ENCODE data around the gene BARHL2.

Gene BARHL2

DNA sequence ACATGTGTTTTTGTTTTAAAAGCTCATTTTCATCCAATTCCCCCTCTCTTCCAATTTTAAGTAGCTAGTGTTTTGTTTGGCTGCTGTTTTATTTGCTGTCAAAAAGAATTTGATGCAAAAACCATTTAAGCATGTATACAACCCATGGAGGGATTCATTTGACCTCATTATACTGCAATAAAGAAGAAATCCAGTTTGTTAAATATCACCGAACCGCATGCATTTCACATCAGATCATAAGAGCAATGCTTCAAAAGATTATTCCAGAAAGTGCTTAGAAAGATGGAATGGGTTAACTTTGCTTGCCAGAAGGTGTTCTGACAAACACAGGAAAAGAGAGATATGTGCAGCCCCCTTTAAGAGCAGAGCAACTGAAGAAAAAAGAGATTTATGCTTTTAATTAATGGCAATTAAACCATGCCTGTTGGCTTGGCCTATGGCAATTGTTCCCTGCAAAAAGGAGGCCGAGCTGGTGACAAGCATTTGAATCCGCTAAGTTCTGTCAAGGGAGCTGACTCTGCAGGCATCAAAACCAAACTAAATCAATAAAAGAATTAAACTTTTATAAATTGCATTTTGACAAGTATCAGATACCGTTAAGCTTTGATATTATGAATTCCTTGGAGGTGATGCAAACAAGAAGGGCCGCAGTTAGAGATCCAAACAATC, 14.4 kb upstream of the BARHL2 start:
- H3K36me3 ChIP-seq (ENCODE audit: control insufficient read depth, insufficient read depth, low read length) = no peaks in the 10 kb centered on the region
- no peak overlapping the region for H3K9ac ChIP-seq (ENCODE audit: low read length)
- no peak overlapping the region for H3K4me3 ChIP-seq (ENCODE audit: low read depth, low read length)
- H3K9me3 ChIP-seq (ENCODE audit: control insufficient read depth, insufficient read depth, low read depth, low read length) = no peaks in the 10 kb centered on the region
- H3K27ac ChIP-seq (ENCODE audit: low read depth, low read length) = no peak overlapping the region
- H3K4me1 ChIP-seq (ENCODE audit: control insufficient read depth, insufficient read depth, low read length) = peaks cover 32% of the 10 kb centered on the region
- H3K27me3 ChIP-seq (ENCODE audit: control insufficient read depth, insufficient read depth, low read length) = peaks cover 78% of the 10 kb centered on the region

DNA sequence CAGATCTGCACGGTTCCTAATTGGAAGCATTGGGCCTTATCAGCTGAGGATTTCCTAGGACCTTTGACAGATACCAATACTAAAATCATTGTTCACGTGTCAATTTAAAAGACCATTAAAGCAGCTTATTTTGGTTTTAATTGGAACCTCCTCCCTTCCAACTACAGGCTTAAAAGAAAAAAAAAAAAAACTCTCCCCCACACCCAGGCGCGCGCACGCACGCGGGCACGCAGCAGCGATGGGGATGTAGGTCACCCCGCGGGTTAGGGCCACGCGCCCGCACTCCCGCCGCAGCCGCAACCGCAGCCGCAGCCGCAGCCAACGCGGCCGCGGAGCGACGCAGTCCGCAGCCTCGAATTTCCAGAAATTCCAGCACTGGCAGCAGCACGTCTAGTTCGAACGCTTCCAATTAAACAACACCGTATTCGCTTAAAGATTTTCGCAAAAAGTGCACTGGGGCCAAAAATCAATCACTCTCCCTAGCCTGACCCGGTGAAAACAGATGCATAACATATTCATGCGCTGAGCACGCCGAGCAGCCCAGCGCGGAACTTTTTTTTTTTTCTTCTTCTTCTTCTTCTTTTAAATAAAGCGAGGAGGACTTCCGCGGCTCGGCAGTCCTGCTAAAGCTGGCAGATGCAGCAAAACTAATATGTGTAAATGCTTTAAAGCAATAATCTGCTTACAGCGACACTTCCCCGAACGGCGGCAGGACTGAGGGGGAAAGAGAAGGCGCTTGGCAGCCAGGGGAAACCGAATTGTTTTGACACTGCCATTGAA, 13.3 kb upstream of the BARHL2 start:
- Histone ChIP-seq H3K4me3 (ENCODE audit: low read depth, low read length) (peak overlapping the region; percentile 66), H3K27me3 (ENCODE audit: control insufficient read depth, insufficient read depth, low read length) (peaks cover 88% of the 10 kb centered on the region), H3K36me3 (ENCODE audit: control insufficient read depth, insufficient read depth, low read length) (no peaks in the 10 kb centered on the region), H3K9ac (ENCODE audit: low read length) (peak overlapping the region; percentile 45), H3K4me1 (ENCODE audit: control insufficient read depth, insufficient read depth, low read length) (peaks cover 42% of the 10 kb centered on the region), H3K27ac (ENCODE audit: low read depth, low read length) (no peak overlapping the region), H3K9me3 (ENCODE audit: control insufficient read depth, insufficient read depth, low read depth, low read length) (no peaks in the 10 kb centered on the region)

DNA sequence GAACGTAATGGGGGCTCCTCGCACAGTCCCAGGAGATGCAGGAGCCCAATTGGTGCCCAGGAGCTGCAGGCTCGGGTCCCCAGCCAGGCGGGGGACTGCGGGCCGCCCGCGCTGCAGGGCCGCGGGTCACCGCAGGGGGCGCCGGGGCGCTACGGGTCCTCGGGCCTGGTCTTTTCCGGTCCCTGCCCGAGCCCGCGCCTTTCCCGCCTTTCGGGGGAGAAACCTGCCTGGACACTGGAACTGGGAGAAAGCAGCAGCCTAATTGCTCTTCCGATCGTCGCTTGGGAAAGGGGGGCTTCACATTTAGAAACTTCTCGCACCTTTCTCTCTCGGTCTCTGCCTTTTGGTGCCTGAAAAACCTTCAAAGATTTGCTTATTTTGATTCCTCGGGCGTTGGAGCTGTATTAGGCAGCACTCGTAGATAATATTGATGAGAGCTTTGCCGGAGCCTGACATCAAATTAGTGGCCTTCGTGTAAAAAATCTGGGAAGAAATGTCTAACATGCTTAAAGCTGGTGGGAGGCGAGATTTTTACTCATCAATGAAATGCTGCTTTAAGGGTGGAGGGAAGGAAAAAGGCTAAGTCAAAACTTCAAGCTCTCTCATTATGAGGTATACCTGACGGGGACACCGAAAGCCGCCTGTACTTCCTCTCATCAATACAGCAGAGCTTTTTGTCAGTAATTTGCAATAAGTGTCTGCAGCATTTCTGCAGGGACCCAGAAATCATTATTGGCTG, 12.6 kb upstream of the BARHL2 start:
- Histone ChIP-seq H3K4me3 (ENCODE audit: low read depth, low read length) (peak overlapping the region; percentile 66), H3K9me3 (ENCODE audit: control insufficient read depth, insufficient read depth, low read depth, low read length) (no peaks in the 10 kb centered on the region), H3K27ac (ENCODE audit: low read depth, low read length) (no peak overlapping the region), H3K27me3 (ENCODE audit: control insufficient read depth, insufficient read depth, low read length) (peaks cover 96% of the 10 kb centered on the region), H3K36me3 (ENCODE audit: control insufficient read depth, insufficient read depth, low read length) (no peaks in the 10 kb centered on the region), H3K9ac (ENCODE audit: low read length) (peak overlapping the region; percentile 55), H3K4me1 (ENCODE audit: control insufficient read depth, insufficient read depth, low read length) (peaks cover 45% of the 10 kb centered on the region)

DNA sequence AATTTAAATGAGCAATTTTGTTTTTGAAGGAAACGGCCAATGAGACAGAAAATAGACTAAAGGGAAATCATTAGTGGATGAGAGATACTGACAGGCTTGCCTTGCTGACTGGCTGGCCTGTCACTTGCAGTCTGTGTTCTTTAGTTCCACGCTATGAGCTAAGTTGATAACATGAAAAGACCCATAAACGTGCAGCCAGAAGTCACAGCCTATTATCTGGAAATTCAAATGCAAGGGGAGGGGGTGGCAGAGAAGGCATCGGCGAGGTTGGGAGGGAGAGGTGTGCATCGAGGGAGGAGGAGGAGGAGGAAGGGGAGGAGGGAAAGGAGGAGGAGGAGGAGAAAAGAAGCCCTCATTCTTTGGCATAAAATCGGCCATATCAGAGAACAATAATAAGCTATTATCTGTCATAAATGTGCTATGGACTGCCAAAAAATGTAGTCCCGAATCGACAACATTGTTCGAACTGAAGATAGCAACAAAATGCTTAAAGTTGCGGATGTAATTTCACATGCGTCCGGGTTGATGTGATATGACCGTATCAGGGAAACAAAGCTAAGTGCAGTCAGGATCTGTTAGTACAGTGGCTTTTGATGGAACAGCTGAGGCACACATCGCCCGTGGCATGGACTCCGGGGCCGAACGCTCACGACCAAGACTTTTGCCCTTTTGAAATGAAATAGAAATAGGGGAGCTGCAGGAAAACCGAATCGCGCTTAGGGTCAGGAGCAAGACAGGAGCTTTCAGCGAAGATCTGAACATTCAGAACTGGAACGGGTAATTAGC, 11.6 kb upstream of the BARHL2 start:
- peaks cover 100% of the 10 kb centered on the region for H3K27me3 ChIP-seq (ENCODE audit: control insufficient read depth, insufficient read depth, low read length)
- no peak overlapping the region for H3K9ac ChIP-seq (ENCODE audit: low read length)
- no peaks in the 10 kb centered on the region for H3K9me3 ChIP-seq (ENCODE audit: control insufficient read depth, insufficient read depth, low read depth, low read length)
- H3K4me3 ChIP-seq (ENCODE audit: low read depth, low read length) = peak overlapping the region; percentile 66
- H3K4me1 ChIP-seq (ENCODE audit: control insufficient read depth, insufficient read depth, low read length) = peaks cover 51% of the 10 kb centered on the region
- H3K36me3 ChIP-seq (ENCODE audit: control insufficient read depth, insufficient read depth, low read length) = no peaks in the 10 kb centered on the region
- H3K27ac ChIP-seq (ENCODE audit: low read depth, low read length) = no peak overlapping the region

DNA sequence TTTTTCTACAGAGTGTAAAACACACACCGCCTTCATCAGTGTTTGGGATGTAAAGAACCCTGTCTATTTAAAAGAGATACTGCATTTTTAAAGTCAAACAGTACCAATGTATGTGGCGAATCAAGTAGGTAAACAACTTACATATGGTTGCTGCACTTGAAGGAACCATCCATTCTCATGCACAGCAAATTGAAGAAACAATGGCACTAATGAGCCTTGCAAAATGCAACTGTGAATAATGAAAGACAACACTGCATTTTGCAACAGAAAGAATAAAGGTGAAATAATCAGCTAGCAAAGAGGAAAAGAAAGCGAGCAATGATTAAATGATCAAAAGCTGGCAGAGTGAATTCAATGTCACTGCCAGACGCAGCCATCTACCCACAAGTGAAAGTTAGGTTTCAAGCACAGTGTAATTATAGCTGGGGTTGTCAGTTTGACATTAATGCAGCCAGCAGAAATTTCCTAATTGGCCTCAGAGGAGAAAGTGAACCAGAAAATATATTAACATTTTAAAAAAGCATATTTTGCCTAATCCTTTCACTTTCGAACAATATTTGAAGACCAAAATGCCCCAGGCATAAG, 10.9 kb upstream of the BARHL2 start:
- Histone ChIP-seq H3K4me1 (ENCODE audit: control insufficient read depth, insufficient read depth, low read length) (peaks cover 51% of the 10 kb centered on the region), H3K27ac (ENCODE audit: low read depth, low read length) (no peak overlapping the region), H3K9me3 (ENCODE audit: control insufficient read depth, insufficient read depth, low read depth, low read length) (no peaks in the 10 kb centered on the region), H3K4me3 (ENCODE audit: low read depth, low read length) (peak overlapping the region; percentile 66), H3K36me3 (ENCODE audit: control insufficient read depth, insufficient read depth, low read length) (no peaks in the 10 kb centered on the region), H3K27me3 (ENCODE audit: control insufficient read depth, insufficient read depth, low read length) (peaks cover 100% of the 10 kb centered on the region), H3K9ac (ENCODE audit: low read length) (no peak overlapping the region)

DNA sequence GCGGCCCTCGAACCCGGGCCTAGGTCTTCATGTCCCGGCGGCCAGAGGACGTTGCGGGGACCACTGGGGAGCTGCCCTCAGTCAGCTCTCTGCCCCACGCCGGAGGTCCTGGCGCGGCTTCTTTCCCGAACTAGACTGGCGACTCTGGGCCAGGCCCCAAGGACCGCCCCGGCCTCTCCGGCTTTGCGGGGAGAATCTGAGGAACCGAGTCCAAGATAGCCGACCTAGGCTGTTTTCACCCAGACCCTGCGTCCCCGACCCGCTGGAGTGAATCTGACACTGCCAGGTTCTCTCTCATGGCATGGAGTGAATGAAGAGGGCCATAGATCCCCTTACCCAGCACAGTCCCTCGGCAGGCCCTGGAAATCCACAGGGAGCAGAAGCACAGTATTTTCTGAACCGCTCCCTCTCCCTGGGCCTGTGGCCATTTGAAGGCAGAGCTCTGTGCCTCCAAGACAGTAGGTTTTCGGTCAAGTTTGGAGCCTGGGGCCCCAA, 9.9 kb upstream of the BARHL2 start:
- H3K27ac ChIP-seq (ENCODE audit: low read depth, low read length) = no peak overlapping the region
- H3K4me3 ChIP-seq (ENCODE audit: low read depth, low read length) = peak overlapping the region; percentile 66
- H3K4me1 ChIP-seq (ENCODE audit: control insufficient read depth, insufficient read depth, low read length) = peaks cover 51% of the 10 kb centered on the region
- peaks cover 100% of the 10 kb centered on the region for H3K27me3 ChIP-seq (ENCODE audit: control insufficient read depth, insufficient read depth, low read length)
- H3K9ac ChIP-seq (ENCODE audit: low read length) = peak overlapping the region; percentile 11
- H3K36me3 ChIP-seq (ENCODE audit: control insufficient read depth, insufficient read depth, low read length) = no peaks in the 10 kb centered on the region
- H3K9me3 ChIP-seq (ENCODE audit: control insufficient read depth, insufficient read depth, low read depth, low read length) = no peaks in the 10 kb centered on the region

DNA sequence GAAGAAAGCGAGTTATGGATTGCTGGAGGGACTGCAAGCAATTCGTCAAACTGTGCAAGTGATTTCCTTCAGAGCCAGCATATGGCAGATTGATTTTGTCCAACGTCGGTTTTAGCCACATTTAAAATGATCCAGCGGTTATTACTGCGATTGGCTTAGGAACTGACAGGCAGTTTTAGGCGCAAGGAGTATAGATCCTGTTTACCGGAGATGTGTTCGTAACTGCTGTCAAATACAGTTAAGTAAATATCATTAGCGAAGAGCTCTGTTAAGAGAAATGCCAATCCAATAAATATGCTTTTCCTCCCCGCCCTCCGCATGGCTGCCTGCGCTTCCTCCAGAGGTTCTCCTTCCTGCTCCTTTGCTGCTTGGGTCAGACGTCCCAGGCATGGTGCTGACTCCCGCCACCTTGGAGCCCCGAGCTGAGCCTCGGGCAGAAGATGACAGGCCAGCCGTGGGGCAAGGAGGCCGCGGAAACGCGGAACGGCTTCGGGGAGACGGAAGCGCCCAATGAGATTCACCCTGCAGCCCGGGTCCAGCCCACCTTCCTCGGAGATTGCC, 9.4 kb upstream of the BARHL2 start:
- H3K9me3 ChIP-seq (ENCODE audit: control insufficient read depth, insufficient read depth, low read depth, low read length) = no peaks in the 10 kb centered on the region
- H3K27ac ChIP-seq (ENCODE audit: low read depth, low read length) = no peak overlapping the region
- peak overlapping the region; percentile 11 for H3K9ac ChIP-seq (ENCODE audit: low read length)
- no peaks in the 10 kb centered on the region for H3K36me3 ChIP-seq (ENCODE audit: control insufficient read depth, insufficient read depth, low read length)
- peak overlapping the region; percentile 66 for H3K4me3 ChIP-seq (ENCODE audit: low read depth, low read length)
- peaks cover 100% of the 10 kb centered on the region for H3K27me3 ChIP-seq (ENCODE audit: control insufficient read depth, insufficient read depth, low read length)
- H3K4me1 ChIP-seq (ENCODE audit: control insufficient read depth, insufficient read depth, low read length) = peaks cover 51% of the 10 kb centered on the region

DNA sequence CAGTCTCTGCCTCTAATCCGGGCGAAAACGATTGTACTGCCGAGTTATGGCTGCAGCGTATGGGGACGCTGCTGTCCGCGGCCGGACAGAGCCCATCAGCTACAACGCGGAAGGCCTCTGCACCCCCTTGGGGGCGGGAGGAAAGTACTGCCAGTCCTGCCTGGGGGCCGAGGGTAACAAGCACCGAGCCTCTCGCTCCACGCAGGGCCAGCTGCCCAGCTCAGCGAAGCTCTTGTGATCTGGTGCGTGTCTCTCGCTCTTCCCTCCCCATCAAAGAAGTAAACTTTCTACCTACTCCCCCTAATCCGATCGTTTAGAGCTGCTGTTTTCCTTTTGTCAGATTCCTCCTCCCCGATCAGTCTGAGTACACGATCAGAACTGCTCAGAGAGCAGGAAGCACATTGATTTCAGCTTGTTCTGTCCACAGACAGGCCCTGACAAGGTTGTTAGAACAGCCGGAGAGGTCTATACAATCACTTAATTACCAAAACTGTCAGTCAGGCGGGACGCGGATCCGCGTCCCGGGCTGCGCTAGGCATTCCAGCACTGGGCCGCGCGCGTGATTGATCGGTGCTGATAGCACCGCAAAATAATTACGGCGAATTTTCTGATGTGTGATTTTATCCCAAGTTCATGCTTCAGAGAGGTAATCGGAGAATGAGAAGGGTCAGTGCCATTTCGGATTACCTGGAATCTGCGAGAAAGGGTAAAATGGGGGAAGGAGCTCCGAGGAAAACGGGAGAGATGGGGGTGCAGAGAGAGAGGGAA, 8.7 kb upstream of the BARHL2 start:
- no peaks in the 10 kb centered on the region for H3K9me3 ChIP-seq (ENCODE audit: control insufficient read depth, insufficient read depth, low read depth, low read length)
- H3K27ac ChIP-seq (ENCODE audit: low read depth, low read length) = no peak overlapping the region
- peak overlapping the region; percentile 66 for H3K4me3 ChIP-seq (ENCODE audit: low read depth, low read length)
- peak overlapping the region; percentile 35 for H3K9ac ChIP-seq (ENCODE audit: low read length)
- no peaks in the 10 kb centered on the region for H3K36me3 ChIP-seq (ENCODE audit: control insufficient read depth, insufficient read depth, low read length)
- H3K4me1 ChIP-seq (ENCODE audit: control insufficient read depth, insufficient read depth, low read length) = peaks cover 51% of the 10 kb centered on the region
- H3K27me3 ChIP-seq (ENCODE audit: control insufficient read depth, insufficient read depth, low read length) = peaks cover 100% of the 10 kb centered on the region

DNA sequence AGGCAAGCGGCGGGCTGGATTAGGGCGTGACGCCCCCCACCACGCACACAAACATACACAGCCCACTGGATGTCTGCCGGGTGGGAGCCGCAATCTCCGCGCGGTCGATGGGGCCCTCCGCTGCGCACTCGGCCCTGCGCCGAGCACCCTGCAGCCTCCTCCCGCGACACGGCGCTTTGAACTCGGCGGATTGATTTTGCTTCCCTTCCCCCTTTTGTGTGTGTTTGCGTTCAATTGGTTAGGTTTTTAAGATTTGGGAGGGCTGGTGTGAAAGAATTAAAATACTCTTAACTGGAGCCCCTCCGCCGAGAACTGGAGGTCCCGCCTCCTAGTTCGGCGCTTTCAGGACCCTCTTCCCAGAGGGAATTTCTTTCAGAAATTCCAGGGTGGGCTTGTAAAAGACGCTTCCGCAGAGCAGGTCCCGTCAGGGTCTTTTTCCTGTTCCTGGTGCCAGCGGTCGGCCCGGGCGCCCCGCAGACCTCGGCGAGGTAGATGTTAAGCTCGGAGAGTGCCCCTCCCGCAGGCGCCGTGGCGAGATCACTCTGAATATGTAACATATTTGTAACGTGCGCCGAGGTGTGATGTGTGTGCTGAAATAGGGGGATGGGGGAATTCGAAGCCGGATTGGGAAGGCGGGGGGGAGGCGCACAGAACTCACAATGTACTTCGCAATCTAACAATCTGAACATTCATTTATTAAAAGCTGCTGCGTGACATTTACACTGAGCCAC, 8.0 kb upstream of the BARHL2 start:
- Histone ChIP-seq H3K4me3 (ENCODE audit: low read depth, low read length) (peak overlapping the region; percentile 66), H3K27me3 (ENCODE audit: control insufficient read depth, insufficient read depth, low read length) (peaks cover 100% of the 10 kb centered on the region), H3K27ac (ENCODE audit: low read depth, low read length) (no peak overlapping the region), H3K9me3 (ENCODE audit: control insufficient read depth, insufficient read depth, low read depth, low read length) (no peaks in the 10 kb centered on the region), H3K36me3 (ENCODE audit: control insufficient read depth, insufficient read depth, low read length) (no peaks in the 10 kb centered on the region), H3K4me1 (ENCODE audit: control insufficient read depth, insufficient read depth, low read length) (peaks cover 50% of the 10 kb centered on the region), H3K9ac (ENCODE audit: low read length) (peak overlapping the region; percentile 35)

All from HUES6 (cell line).